Measurements from ENCODE around the gene FXR2.

The FXR2 gene

DNA sequence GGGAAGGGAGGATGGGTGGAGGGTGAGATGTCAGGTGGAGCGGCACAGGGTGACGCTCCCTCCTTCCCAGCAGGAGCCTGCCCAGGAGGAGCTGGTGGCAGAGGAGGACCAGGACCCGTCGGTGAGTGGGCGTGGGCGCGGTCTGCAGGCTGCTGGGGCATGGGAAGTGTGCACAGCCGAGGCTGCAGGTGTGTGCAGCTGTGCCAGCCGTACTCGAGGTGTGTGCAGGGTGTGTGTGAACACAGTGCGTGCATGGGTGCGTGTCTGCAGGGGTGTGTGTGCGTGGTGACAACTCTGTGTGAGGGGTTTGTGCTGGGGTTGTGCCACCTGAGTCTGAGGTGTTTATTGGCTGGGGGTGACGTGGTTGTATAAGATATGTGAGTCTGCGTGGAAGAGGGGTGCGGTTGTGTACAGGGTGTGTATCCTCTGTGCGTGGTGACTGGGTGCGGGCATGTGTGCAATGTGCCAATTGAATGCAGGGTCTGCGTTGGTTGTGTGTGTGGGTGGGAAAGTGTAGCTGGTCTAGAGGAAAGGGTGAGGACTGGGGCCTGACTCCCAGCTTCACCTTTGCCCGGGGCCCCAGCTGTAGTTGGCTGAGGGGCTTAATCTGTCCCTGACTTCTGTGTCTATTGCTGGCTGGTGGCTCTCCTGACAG is 65.2 kb downstream of the FXR2 start:
- FAIRE-seq (no peak), DNase-seq (ENCODE audit: insufficient read length, low spot score) (no peak)
- TF ChIP-seq POLR2A (IDR thresholded peaks at IDR 0.05; ENCODE audit: low read depth, low read length): no peak

DNA sequence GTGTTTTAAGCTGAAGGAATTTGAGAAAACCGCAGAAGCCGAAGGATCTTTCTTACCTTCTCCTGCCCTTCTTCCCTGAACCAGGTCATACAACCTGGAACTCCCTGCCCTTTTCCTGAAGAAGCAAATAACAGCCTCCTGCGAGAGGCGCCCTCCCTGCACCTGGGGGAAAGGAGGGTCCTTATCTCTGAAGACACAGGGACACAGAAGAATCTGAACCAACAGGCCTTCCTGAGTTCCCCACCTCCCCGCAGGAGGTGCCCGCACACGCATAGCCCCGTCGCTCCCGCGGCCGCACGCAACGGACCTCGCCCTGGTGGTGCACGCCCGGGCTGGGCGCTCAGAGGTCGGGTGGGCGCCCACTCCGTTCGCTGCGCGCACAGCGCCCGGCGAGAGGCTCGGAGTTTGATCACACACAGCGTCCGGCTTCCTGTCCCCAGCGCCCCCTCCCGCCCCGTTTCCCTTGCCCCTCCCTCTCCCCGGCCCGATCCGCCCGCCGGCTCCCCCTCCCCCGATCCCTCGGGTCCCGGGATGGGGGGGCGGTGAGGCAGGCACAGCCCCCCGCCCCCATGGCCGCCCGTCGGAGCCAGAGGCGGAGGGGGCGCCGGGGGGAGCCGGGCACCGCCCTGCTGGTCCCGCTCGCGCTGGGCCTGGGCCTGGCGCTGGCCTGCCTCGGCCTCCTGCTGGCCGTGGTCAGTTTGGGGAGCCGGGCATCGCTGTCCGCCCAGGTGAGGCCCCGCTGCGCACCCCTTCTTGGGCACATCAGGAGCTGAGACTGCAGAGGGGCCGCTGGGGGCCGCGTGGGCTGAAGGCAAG is 65.9 kb downstream of the FXR2 start, which contains the start of gene TNFSF12:
Gene TNFSF12, plus strand, starts transcription at position 474 of the 816 bp plus-strand sequence. Its CDS starts 96 bp downstream, at position 570.
- peak; percentile 52 for TF ChIP-seq POLR2A (IDR thresholded peaks at IDR 0.05; ENCODE audit: low read depth, low read length)
- FAIRE-seq: no peak
- peak; percentile 41 for DNase-seq (ENCODE audit: insufficient read length, low spot score)

DNA sequence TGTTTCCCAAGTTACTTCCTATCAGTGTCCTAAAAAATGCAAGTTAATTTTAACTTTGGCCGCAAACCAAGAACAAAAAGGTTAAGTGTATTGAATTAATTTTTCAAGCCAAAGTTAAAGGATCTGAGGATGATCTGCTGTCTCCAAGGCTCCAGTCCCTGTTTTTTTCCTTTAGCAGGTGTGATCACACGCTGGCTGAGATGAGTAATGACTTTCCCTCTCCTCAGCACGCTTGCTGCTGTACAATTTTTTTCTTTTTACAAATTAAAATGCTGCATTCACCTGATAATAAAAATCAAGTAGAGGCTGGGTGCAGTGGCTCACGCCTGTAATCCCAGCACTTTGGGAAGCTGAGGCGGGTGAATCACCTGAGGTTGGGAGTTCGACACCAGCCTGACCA is 69.8 kb downstream of the FXR2 start:
- no peak for FAIRE-seq
- DNase-seq (ENCODE audit: insufficient read length, low spot score): no peak
- TF ChIP-seq POLR2A (IDR thresholded peaks at IDR 0.05; ENCODE audit: low read depth, low read length): no peak
